Activated CD4-positive, alpha-beta T cell treated with anti-CD3 and anti-CD28 coated beads, Interleukin-2, amount 10 ng/mL, durations not matched to agents 7 days and 5 days (primary cell): ENCODE measurements around the gene TMEM100. TPM values are rescaled to one million over a fixed set of nuclear protein-coding genes. Genes with fewer than 3 reads are reported as not detected.

Experiments used
- CTCF ChIA-PET: fragments of 350-600 bp; sonication (Branson Sonifier 250); formaldehyde crosslinking; loops from one replicate; lab custom pipeline; 2021; ENCODE audit warnings: antibody characterized with exemption; lab: Charles Lee
- POLR2A ChIA-PET: fragments of 350-600 bp; sonication (Branson Sonifier 250); formaldehyde crosslinking; loops from one replicate; lab custom pipeline; 2021; ENCODE audit warnings: antibody characterized with exemption; lab: Charles Lee
- DNase-seq: peaks from one replicate; pipeline ENCODE4 v3.0.0-alpha.2; 2020
- H3K27ac Mint-ChIP-seq: one replicate; pipeline ENCODE4 v1.8.0; 2021; ENCODE audit warnings: mild to moderate bottlenecking, moderate library complexity, mixed read lengths
- H3K27me3 Mint-ChIP-seq: one replicate; pipeline ENCODE4 v1.8.0; 2021; ENCODE audit warnings: mixed read lengths
- H3K36me3 Mint-ChIP-seq: one replicate; pipeline ENCODE4 v1.8.0; 2021; ENCODE audit warnings: low read depth, mixed read lengths
- H3K4me1 Mint-ChIP-seq: one replicate; pipeline ENCODE4 v1.8.0; 2021; ENCODE audit warnings: mixed read lengths
- H3K4me3 Mint-ChIP-seq: one replicate; pipeline ENCODE4 v1.8.0; 2021; ENCODE audit warnings: mild to moderate bottlenecking, moderate library complexity, mixed read lengths
- H3K9me3 Mint-ChIP-seq: one replicate; pipeline ENCODE4 v1.8.0; 2021; ENCODE audit warnings: mixed read lengths
- total RNA-seq, 2 experiments: library from RNA; stranded (reverse); gene quantifications; one replicate each; pipeline ENCODE4 v1.2.3, GENCODE V29; 2021

The TMEM100 gene
- total RNA-seq, 2 experiments from 2014 or later, result not detected

- Mint-ChIP-seq H3K27me3 (no peaks in the 10 kb centered on the region), H3K27ac (no peak overlapping the region), H3K4me3 (no peak overlapping the region), H3K36me3 (no peaks in the 10 kb centered on the region), H3K9me3 (no peaks in the 10 kb centered on the region), H3K4me1 (peaks cover 5% of the 10 kb centered on the region)
- ChIA-PET CTCF (interaction anchor here (1.6 kb wide), 1 partner anchor 243 kb away, joined by 4 read pairs; no protein-coding TSS in a partner anchor), POLR2A (no interaction called here)
- DNase-seq, result no peak
Measured at GRCh38 chr17:55756689-55757088, 34.0 kb upstream of the TMEM100 start.

DNA sequence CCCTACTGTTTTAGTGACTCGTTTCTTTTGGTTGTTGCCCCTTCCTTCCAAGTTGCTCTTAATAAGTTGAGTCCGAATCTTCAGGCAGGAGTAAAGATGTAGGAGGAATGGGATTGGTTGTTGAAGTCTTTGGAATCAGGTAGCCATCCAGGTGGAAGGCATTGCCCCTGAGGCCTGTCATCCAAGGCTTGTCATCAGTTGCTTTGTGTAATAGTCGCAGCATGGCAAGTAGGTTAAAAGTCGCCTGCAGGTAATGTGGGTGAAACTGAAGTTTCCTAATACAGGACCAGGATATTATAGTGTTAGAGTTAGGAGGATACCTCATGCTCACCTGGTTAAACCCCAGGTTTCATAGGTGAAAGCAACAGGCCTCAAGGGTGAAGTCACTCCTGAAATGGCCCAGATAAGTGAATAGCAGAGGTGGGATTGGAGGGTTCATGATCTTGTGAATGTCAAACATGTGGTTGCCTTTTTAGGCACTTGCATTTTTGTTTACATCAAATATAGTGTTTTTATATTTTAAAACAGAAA is 29.1 kb upstream of the TMEM100 start:
- H3K36me3 Mint-ChIP-seq, result no peaks in the 10 kb centered on the region
- peaks cover 22% of the 10 kb centered on the region for H3K27me3 Mint-ChIP-seq
- DNase-seq, result no peak
- ChIA-PET CTCF (interaction anchor here (1.0 to 1.6 kb wide), 4 partner anchors 16 to 238 kb away, joined by 3 to 7 read pairs (median 3); no protein-coding TSS in a partner anchor), POLR2A (no interaction called here)
- H3K4me1 Mint-ChIP-seq, result peaks cover 14% of the 10 kb centered on the region
- H3K27ac Mint-ChIP-seq, result peak overlapping the region; percentile 76
- H3K4me3 Mint-ChIP-seq, result peak overlapping the region; percentile 71
- no peaks in the 10 kb centered on the region for H3K9me3 Mint-ChIP-seq

DNA sequence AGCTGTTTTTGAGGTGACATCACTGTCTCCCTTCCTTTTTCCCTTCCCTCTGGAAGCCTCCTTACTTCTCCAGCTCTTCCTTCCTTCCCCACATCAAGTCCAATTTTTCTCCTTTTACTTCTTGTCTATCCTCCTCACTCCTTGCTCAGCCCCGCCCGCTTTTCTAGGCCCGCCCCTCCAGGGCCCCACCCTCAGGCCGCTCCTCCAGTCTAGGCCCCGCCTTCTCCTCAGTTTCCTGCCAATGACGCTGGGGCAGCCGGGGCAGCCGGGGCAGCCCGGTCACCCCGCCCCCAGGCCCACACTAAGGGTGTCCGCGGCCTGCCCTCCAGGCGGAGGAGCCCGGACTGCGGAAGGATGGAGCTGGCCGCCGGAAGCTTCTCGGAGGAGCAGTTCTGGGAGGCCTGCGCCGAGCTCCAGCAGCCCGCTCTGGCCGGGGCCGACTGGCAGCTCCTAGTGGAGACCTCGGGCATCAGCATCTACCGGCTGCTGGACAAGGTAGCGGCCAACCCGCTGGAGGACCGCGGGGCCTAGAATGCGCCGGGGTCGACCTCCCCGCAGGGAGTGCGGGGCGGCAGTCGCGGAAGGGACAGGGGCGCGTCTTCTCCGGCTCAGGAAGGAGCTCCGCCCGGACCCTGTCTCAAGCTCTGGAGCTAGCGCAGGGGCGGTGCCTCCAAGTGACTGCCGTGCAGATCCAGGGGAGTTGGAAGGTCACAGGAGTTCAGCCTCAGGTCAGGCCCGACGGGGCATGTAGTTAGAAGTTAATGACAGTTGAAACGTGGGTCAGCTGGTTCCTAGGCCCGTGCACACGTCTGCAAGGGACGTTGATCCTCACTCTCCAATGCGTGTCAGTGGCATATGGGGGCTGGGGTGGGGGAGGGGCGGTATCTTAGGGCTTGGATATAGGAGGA is 28.3 kb upstream of the TMEM100 start, which contains the start of gene PCTP:
Gene PCTP, plus strand, starts transcription at position 302 of the 908 bp plus-strand sequence. Its CDS starts 53 bp downstream, at position 355.
- Mint-ChIP-seq H3K4me3 (peak within 1 kb of the TSS; percentile 71), H3K27me3 (peaks cover 27% of the 10 kb centered on the region), H3K9me3 (no peaks in the 10 kb centered on the region), H3K27ac (peak within 1 kb of the TSS; percentile 76), H3K4me1 (peaks cover 14% of the 10 kb centered on the region), H3K36me3 (no peaks in the 10 kb centered on the region)
- peak; percentile 88 for DNase-seq
- CTCF ChIA-PET, result interaction anchor here (1.0 to 1.6 kb wide), 4 partner anchors 16 to 237 kb away, joined by 3 to 7 read pairs (median 3); no protein-coding TSS in a partner anchor
- POLR2A ChIA-PET, result no interaction called here

- H3K4me3 Mint-ChIP-seq, result no peak overlapping the region
- peaks cover 14% of the 10 kb centered on the region for H3K4me1 Mint-ChIP-seq
- no peak overlapping the region for H3K27ac Mint-ChIP-seq
- CTCF ChIA-PET, result interaction anchor here (1.3 to 1.6 kb wide), 3 partner anchors 11 to 34 kb away, joined by 3 to 7 read pairs (median 3); no protein-coding TSS in a partner anchor
- peaks cover 34% of the 10 kb centered on the region for H3K27me3 Mint-ChIP-seq
- no peaks in the 10 kb centered on the region for H3K36me3 Mint-ChIP-seq
- DNase-seq, result no peak
- POLR2A ChIA-PET, result no interaction called here
- no peaks in the 10 kb centered on the region for H3K9me3 Mint-ChIP-seq
Measured at GRCh38 chr17:55749985-55750384, 27.3 kb upstream of the TMEM100 start.

GRCh38 chr17:55748841-55749240 is 26.2 kb upstream of the TMEM100 start:
- H3K9me3 Mint-ChIP-seq, result no peaks in the 10 kb centered on the region
- peaks cover 34% of the 10 kb centered on the region for H3K27me3 Mint-ChIP-seq
- POLR2A ChIA-PET, result no interaction called here
- H3K4me3 Mint-ChIP-seq, result no peak overlapping the region
- no peak for DNase-seq
- CTCF ChIA-PET, result interaction anchor here (1.3 kb wide), 1 partner anchor 12 kb away, joined by 3 read pairs; no protein-coding TSS in a partner anchor
- peaks cover 14% of the 10 kb centered on the region for H3K4me1 Mint-ChIP-seq
- no peaks in the 10 kb centered on the region for H3K36me3 Mint-ChIP-seq
- no peak overlapping the region for H3K27ac Mint-ChIP-seq

GRCh38 chr17:55747209-55747608 is 24.5 kb upstream of the TMEM100 start:
- H3K27ac Mint-ChIP-seq, result no peak overlapping the region
- CTCF ChIA-PET, result no interaction called here
- no peak for DNase-seq
- POLR2A ChIA-PET, result no interaction called here
- no peaks in the 10 kb centered on the region for H3K36me3 Mint-ChIP-seq
- peaks cover 13% of the 10 kb centered on the region for H3K4me1 Mint-ChIP-seq
- peaks cover 43% of the 10 kb centered on the region for H3K27me3 Mint-ChIP-seq
- H3K4me3 Mint-ChIP-seq, result no peak overlapping the region
- no peaks in the 10 kb centered on the region for H3K9me3 Mint-ChIP-seq

DNA sequence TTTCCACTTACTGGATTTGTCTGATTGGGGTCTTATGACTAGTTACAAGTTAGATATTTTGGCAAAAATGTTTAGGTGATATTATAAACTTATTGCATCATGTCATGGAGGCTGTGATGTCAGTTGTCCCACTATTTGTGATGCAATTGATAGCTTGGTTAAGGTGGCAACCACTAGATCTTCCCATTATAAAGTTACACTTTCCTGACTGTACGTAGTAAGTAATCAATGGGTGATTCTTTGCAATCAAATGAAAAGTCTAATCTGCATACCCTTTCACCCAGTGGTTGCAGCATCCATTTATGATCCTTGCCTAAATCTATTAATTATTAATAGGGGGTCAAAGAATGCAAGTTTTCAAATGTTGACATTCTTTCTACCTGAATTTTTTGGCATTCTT is 23.8 kb upstream of the TMEM100 start:
- Mint-ChIP-seq H3K4me3 (no peak overlapping the region), H3K36me3 (no peaks in the 10 kb centered on the region), H3K27ac (no peak overlapping the region), H3K27me3 (peaks cover 46% of the 10 kb centered on the region), H3K4me1 (peaks cover 7% of the 10 kb centered on the region), H3K9me3 (no peaks in the 10 kb centered on the region)
- ChIA-PET CTCF (no interaction called here), POLR2A (no interaction called here)
- DNase-seq, result no peak

DNA sequence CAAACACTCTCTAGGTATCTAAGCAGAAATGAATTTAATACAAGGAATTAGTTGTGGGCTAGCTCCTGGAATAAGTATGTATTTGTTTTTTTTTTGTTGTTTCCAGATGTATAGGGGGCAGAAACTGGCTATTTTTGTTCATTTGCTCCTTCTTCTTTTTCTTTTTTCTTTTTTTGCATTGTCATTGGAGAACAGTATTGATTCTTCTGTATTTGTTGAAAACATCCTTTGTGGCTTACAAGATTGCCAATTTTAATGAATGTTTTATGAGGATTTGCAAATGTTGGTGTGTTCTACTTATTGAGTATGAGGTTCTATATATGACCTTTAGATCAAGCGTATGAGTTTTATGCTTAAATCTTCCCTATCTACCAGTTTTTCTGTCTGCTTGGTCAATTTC is 22.6 kb upstream of the TMEM100 start:
- H3K27ac Mint-ChIP-seq, result no peak overlapping the region
- DNase-seq, result no peak
- ChIA-PET CTCF (no interaction called here), POLR2A (no interaction called here)
- no peaks in the 10 kb centered on the region for H3K36me3 Mint-ChIP-seq
- H3K9me3 Mint-ChIP-seq, result no peaks in the 10 kb centered on the region
- no peaks in the 10 kb centered on the region for H3K4me1 Mint-ChIP-seq
- H3K4me3 Mint-ChIP-seq, result no peak overlapping the region
- H3K27me3 Mint-ChIP-seq, result peaks cover 48% of the 10 kb centered on the region

GRCh38 chr17:55743103-55743679 is 20.5 kb upstream of the TMEM100 start:
- Mint-ChIP-seq H3K4me1 (no peaks in the 10 kb centered on the region), H3K27me3 (peaks cover 38% of the 10 kb centered on the region), H3K27ac (no peak overlapping the region), H3K4me3 (no peak overlapping the region), H3K36me3 (no peaks in the 10 kb centered on the region), H3K9me3 (no peaks in the 10 kb centered on the region)
- ChIA-PET CTCF (no interaction called here), POLR2A (no interaction called here)
- DNase-seq, result no peak

DNA sequence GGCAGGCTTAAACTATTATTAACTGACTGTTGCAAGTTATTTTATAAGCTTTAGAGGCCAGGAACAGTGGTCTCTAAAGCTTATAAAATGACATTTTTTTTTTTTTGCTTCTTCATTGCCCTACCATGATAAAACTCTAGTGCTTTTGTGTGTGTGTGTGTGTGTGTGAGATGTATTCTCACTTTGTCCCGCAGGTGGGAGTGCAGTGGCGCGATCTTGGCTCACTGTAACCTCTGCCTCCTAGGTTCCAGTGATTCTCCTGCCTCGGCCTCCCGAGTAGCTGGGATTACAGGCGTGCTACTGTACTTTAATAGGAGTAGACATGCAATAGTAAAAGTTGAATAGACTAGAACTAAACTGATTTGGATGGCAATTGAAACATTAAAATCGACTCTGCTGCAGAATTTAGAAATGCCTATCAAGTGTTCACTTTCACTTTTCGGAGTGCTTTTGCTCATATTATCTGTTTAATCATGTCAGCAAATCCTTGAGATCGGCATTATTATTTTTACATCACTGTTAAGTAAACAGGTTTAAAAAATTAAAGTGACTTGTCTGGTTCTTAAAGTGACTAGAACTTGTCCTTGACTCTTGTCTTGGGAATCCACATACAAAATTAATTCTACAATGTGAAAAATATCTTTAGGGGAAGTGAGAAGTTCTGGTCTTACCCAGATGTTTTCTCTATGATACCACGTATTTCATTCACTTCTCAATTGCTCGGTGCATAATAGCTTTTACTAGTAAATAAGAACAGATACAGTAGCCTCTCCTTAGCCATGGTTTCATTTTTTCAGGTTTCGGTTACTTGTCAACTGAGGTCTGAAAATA is 19.8 kb upstream of the TMEM100 start:
- POLR2A ChIA-PET, result no interaction called here
- no peak overlapping the region for H3K4me3 Mint-ChIP-seq
- H3K4me1 Mint-ChIP-seq, result no peaks in the 10 kb centered on the region
- DNase-seq, result no peak
- H3K36me3 Mint-ChIP-seq, result no peaks in the 10 kb centered on the region
- no peaks in the 10 kb centered on the region for H3K9me3 Mint-ChIP-seq
- CTCF ChIA-PET, result interaction anchor here (0.6 kb wide), 1 partner anchor 67 kb away, joined by 4 read pairs; no protein-coding TSS in a partner anchor
- H3K27ac Mint-ChIP-seq, result no peak overlapping the region
- peaks cover 35% of the 10 kb centered on the region for H3K27me3 Mint-ChIP-seq

GRCh38 chr17:55741356-55741700 is 18.7 kb upstream of the TMEM100 start:
- no peaks in the 10 kb centered on the region for H3K4me1 Mint-ChIP-seq
- no peak overlapping the region for H3K27ac Mint-ChIP-seq
- POLR2A ChIA-PET, result no interaction called here
- no peaks in the 10 kb centered on the region for H3K9me3 Mint-ChIP-seq
- H3K36me3 Mint-ChIP-seq, result no peaks in the 10 kb centered on the region
- no peak overlapping the region for H3K4me3 Mint-ChIP-seq
- DNase-seq, result no peak
- H3K27me3 Mint-ChIP-seq, result peaks cover 29% of the 10 kb centered on the region
- CTCF ChIA-PET, result no interaction called here
